HL-60 (cell line): ENCODE data around the gene EXOSC10.

Source experiments
- CTCF ChIP-seq: IDR thresholded peaks from one replicate; pipeline ENCODE4 v1.5.1; 2011; ENCODE audit warnings: low read length, control low read depth, inconsistent platforms; ENCODE audit not compliant: insufficient read depth
- GABPA ChIP-seq: IDR thresholded peaks from 2 replicates; pipeline ENCODE4 v1.6.1; 2012; ENCODE audit warnings: low read depth
- TF ChIP-seq, protein P1 (sequence below): IDR thresholded peaks from 2 replicates; pipeline ENCODE4 v1.6.1; 2012; ENCODE audit warnings: low read depth; ENCODE audit not compliant: insufficient replicate concordance

DNA sequence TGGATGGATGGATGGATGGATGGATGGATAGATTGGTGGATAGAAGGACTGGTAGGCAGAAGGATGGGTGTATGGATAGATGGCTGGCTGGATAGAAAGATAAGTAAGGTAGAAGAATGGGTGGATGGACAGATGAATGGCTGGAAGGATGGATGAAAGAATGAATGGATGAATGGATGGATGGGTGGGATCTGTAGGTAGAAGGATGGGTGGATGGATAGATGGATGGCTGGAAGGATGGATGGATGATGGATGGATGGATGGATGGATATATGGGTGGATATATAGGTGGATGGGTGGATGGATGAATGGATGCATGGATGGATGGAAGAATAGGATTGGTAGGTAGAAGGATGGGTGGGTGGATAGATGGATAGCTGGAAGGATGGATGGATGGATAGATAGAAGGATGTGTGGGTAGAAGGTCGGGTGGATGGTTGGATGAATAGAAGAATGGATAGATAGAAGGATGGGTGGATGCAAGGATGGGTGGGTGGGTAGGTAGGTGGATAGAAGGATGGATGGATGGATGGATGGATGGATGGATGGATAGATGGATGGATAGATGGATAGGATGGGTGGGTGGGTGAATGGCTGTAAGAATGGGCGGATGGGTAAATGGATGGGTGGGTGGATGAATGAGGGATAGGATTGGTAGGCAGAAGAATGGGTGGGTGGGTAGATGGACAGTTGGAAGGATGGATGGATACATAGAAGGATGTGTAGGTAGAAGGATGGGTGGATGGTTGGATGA lies 60.1 kb downstream of the EXOSC10 start:
- no peak for TF ChIP-seq CTCF
- TF ChIP-seq, protein P1, sequence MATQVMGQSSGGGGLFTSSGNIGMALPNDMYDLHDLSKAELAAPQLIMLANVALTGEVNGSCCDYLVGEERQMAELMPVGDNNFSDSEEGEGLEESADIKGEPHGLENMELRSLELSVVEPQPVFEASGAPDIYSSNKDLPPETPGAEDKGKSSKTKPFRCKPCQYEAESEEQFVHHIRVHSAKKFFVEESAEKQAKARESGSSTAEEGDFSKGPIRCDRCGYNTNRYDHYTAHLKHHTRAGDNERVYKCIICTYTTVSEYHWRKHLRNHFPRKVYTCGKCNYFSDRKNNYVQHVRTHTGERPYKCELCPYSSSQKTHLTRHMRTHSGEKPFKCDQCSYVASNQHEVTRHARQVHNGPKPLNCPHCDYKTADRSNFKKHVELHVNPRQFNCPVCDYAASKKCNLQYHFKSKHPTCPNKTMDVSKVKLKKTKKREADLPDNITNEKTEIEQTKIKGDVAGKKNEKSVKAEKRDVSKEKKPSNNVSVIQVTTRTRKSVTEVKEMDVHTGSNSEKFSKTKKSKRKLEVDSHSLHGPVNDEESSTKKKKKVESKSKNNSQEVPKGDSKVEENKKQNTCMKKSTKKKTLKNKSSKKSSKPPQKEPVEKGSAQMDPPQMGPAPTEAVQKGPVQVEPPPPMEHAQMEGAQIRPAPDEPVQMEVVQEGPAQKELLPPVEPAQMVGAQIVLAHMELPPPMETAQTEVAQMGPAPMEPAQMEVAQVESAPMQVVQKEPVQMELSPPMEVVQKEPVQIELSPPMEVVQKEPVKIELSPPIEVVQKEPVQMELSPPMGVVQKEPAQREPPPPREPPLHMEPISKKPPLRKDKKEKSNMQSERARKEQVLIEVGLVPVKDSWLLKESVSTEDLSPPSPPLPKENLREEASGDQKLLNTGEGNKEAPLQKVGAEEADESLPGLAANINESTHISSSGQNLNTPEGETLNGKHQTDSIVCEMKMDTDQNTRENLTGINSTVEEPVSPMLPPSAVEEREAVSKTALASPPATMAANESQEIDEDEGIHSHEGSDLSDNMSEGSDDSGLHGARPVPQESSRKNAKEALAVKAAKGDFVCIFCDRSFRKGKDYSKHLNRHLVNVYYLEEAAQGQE, result no peak
- TF ChIP-seq GABPA, result no peak
